GM21447 (cell line): ENCODE data around the gene TPCN2.
"Not testable (repeated sequence)": the region's sequence is repeated elsewhere in the genome, so short reads cannot be mapped to it uniquely, and the experiment has no call there.

Experiments used
- ATAC-seq: cut with Tn5 transposase; IDR thresholded peaks from one replicate; pipeline ENCODE4 v1.9.1; 2021; ENCODE audit not compliant: unreplicated experiment

Gene TPCN2

GRCh38 chr11:69073469-69073868, 24.7 kb downstream of the TPCN2 start:
- no peak for ATAC-seq

- no peak for ATAC-seq
These were observed 25.8 kb downstream of the TPCN2 start for GRCh38 chr11:69074375-69075140.

- no peak for ATAC-seq
These were observed 26.8 kb downstream of the TPCN2 start for GRCh38 chr11:69075421-69076128.

GRCh38 chr11:69076129-69076791, 27.5 kb downstream of the TPCN2 start:
- ATAC-seq, result no peak

- ATAC-seq, result not testable (repeated sequence)
These were observed 28.2 kb downstream of the TPCN2 start for GRCh38 chr11:69076977-69077376.

- ATAC-seq, result no peak
These were observed 29.8 kb downstream of the TPCN2 start for GRCh38 chr11:69078508-69078907.

GRCh38 chr11:69078930-69079605, 30.3 kb downstream of the TPCN2 start:
- no peak for ATAC-seq

- ATAC-seq, result no peak
These were observed 31.0 kb downstream of the TPCN2 start for GRCh38 chr11:69079661-69080256.

GRCh38 chr11:69080257-69080995, 31.7 kb downstream of the TPCN2 start:
- ATAC-seq, result no peak

GRCh38 chr11:69081180-69081579, 32.4 kb downstream of the TPCN2 start:
- ATAC-seq, result no peak

- ATAC-seq, result no peak
These were observed 35.0 kb downstream of the TPCN2 start for GRCh38 chr11:69083531-69084247.

- no peak for ATAC-seq
These were observed 35.6 kb downstream of the TPCN2 start for GRCh38 chr11:69084371-69084770.

GRCh38 chr11:69085490-69086095, 36.9 kb downstream of the TPCN2 start:
- ATAC-seq, result no peak

- ATAC-seq, result no peak
These were observed 37.7 kb downstream of the TPCN2 start for GRCh38 chr11:69086152-69087132.

- no peak for ATAC-seq
These were observed 38.4 kb downstream of the TPCN2 start for GRCh38 chr11:69087133-69087524.

- ATAC-seq, result no peak
These were observed 39.1 kb downstream of the TPCN2 start for GRCh38 chr11:69087811-69088210.

- no peak for ATAC-seq
These were observed 40.0 kb downstream of the TPCN2 start for GRCh38 chr11:69088676-69089146.

- no peak for ATAC-seq
These were observed 40.5 kb downstream of the TPCN2 start for GRCh38 chr11:69089258-69089657.
